Erythroblast (primary cell): ENCODE results near the gene MOB4.

Experiments used
- GATA1 ChIP-seq: IDR thresholded peaks from 2 replicates; pipeline ENCODE4 v1.6.1; 2011; ENCODE audit warnings: low read depth, mild to moderate bottlenecking, control low read depth, low read length, moderate library complexity
- POLR2A ChIP-seq: IDR thresholded peaks from 2 replicates; pipeline ENCODE4 v1.6.1; 2011; ENCODE audit warnings: mild to moderate bottlenecking, low read length

- TF ChIP-seq POLR2A (no peak), GATA1 (no peak)
Observed at GRCh38 chr2:197498937-197499593, 16.8 kb upstream of the MOB4 start.
